HepG2 (cell line): ENCODE data around the gene TBC1D5. TPM values are rescaled to one million over a fixed set of nuclear protein-coding genes. Genes with fewer than 3 reads are reported as not detected.

Source experiments
- BHLHE40 ChIP-seq: IDR thresholded peaks from 2 replicates; pipeline ENCODE4 v1.6.1; 2011; ENCODE audit warnings: low read length, improper control_type of control experiment
- HMGXB3 ChIP-seq: sonication (generic); formaldehyde crosslinking; IDR thresholded peaks from 2 replicates; pipeline ENCODE4 v1.4.0; 2020; ENCODE audit warnings: missing genetic modification reagents, borderline replicate concordance
- ZNF317 ChIP-seq: sonication (generic); formaldehyde crosslinking; IDR thresholded peaks from 2 replicates; pipeline ENCODE4 v1.5.0; 2020; ENCODE audit warnings: mild to moderate bottlenecking, missing genetic modification reagents
- polyA plus RNA-seq, 8 experiments: library from polyadenylated mRNA; depleted of rRNA in 3 of 8; stranded (reverse) in 7 of 8; unstranded in 1 of 8; fragments of >200 nt; fragmentation: Illumina TruSeq in 4 of 8; extraction: Trizol in 4 of 8; gene quantifications; 2 replicates each; pipeline versions ENCODE4 v1.2.1 to v1.2.3, GENCODE V29; 2011 to 2016; ENCODE audit warnings: low read depth in 4 of 8, missing spikeins in 1 of 8, mixed read lengths in 1 of 8; ENCODE audit not compliant: insufficient read depth in 1 of 8
- total RNA-seq, 5 experiments: library from RNA; depleted of rRNA; stranded (reverse); fragments of >200 nt; fragmentation: Illumina TruSeq; extraction: Trizol; gene quantifications; 2 replicates each; pipeline ENCODE4 v1.2.3, GENCODE V29; 2016; ENCODE audit warnings: low read depth in 1 of 5
- TF ChIP-seq, protein P1 (sequence below): sonication (generic); formaldehyde crosslinking; IDR thresholded peaks from 2 replicates; pipeline ENCODE4 v1.5.0; 2020; ENCODE audit warnings: mild to moderate bottlenecking, missing genetic modification reagents, borderline replicate concordance

TBC1D5 gene
- total and polyA plus RNA-seq, 2 of the 13 experiments (the other 11 are each of a cell fraction or from before 2014, with no cell fraction given) = 19.2 to 33.3 TPM

- TF ChIP-seq, protein P1, sequence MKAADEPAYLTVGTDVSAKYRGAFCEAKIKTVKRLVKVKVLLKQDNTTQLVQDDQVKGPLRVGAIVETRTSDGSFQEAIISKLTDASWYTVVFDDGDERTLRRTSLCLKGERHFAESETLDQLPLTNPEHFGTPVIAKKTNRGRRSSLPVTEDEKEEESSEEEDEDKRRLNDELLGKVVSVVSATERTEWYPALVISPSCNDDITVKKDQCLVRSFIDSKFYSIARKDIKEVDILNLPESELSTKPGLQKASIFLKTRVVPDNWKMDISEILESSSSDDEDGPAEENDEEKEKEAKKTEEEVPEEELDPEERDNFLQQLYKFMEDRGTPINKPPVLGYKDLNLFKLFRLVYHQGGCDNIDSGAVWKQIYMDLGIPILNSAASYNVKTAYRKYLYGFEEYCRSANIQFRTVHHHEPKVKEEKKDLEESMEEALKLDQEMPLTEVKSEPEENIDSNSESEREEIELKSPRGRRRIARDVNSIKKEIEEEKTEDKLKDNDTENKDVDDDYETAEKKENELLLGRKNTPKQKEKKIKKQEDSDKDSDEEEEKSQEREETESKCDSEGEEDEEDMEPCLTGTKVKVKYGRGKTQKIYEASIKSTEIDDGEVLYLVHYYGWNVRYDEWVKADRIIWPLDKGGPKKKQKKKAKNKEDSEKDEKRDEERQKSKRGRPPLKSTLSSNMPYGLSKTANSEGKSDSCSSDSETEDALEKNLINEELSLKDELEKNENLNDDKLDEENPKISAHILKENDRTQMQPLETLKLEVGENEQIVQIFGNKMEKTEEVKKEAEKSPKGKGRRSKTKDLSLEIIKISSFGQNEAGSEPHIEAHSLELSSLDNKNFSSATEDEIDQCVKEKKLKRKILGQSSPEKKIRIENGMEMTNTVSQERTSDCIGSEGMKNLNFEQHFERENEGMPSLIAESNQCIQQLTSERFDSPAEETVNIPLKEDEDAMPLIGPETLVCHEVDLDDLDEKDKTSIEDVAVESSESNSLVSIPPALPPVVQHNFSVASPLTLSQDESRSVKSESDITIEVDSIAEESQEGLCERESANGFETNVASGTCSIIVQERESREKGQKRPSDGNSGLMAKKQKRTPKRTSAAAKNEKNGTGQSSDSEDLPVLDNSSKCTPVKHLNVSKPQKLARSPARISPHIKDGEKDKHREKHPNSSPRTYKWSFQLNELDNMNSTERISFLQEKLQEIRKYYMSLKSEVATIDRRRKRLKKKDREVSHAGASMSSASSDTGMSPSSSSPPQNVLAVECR (CRISPR knock-in tag) = no peak
- no peak for TF ChIP-seq BHLHE40
- no peak for TF ChIP-seq HMGXB3 (CRISPR knock-in tag)
- TF ChIP-seq ZNF317 (CRISPR knock-in tag) = no peak
- TF ChIP-seq, all 625 proteins: peak for 0
These were observed 3.5 kb downstream of the TBC1D5 start (continued) for GRCh38 chr3:17738921-17739320.
